Fibroblast of lung (primary cell): Measurements from ENCODE around the gene HNRNPH3.
"Not testable (repeated sequence)": the region's sequence is repeated elsewhere in the genome, so short reads cannot be mapped to it uniquely, and the experiment has no call there.

ENCODE experiments used
- EZH2 ChIP-seq: IDR thresholded peaks from 2 replicates; pipeline ENCODE4 v1.5.1; 2012; ENCODE audit warnings: low read length, control low read depth, mild to moderate bottlenecking; ENCODE audit errors: missing control alignments
- TF ChIP-seq, protein P1 (sequence below), 2 donors: IDR thresholded peaks in 1 of 2; conservative IDR thresholded peaks in 1 of 2; 1 replicate in 1 of 2; 2 replicates in 1 of 2; pipeline ENCODE4 v1.5.1; 2011 to 2012; ENCODE audit warnings: low read length in 2 of 2, control low read depth in 1 of 2, inconsistent platforms in 1 of 2, low read depth in 1 of 2, mild to moderate bottlenecking in 1 of 2

DNA sequence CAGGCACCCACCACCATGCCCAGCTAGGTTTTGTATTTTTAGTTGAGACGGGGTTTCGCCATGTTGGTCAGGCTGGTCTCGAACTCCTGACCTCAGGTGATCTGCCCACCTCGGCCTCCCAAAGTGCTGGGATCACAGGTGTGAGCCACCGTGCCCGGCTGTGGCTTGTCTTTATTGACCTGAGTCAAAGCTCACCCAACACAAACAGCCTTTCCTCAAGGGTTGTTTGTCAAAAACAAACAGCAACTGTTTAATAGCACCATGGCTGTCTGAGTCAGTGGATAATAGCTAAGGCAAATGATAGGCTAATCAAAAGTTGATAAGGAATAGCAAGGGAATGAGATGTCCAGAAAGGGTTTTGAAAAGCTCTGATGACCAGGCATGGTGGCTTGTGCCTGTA, 16.9 kb upstream of the HNRNPH3 start:
- TF ChIP-seq, protein P1, sequence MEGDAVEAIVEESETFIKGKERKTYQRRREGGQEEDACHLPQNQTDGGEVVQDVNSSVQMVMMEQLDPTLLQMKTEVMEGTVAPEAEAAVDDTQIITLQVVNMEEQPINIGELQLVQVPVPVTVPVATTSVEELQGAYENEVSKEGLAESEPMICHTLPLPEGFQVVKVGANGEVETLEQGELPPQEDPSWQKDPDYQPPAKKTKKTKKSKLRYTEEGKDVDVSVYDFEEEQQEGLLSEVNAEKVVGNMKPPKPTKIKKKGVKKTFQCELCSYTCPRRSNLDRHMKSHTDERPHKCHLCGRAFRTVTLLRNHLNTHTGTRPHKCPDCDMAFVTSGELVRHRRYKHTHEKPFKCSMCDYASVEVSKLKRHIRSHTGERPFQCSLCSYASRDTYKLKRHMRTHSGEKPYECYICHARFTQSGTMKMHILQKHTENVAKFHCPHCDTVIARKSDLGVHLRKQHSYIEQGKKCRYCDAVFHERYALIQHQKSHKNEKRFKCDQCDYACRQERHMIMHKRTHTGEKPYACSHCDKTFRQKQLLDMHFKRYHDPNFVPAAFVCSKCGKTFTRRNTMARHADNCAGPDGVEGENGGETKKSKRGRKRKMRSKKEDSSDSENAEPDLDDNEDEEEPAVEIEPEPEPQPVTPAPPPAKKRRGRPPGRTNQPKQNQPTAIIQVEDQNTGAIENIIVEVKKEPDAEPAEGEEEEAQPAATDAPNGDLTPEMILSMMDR (conservative IDR thresholded peaks at IDR 0.05 in 1 of 2, IDR thresholded peaks at IDR 0.05 in 1 of 2; ENCODE audit: low read depth in 1 of 2, low read length in 2 of 2), result not testable (repeated sequence)
- TF ChIP-seq EZH2, result not testable (repeated sequence)
